Keratinocyte (primary cell): ENCODE measurements around the gene UPK3A.
"Not testable (repeated sequence)": the region's sequence is repeated elsewhere in the genome, so short reads cannot be mapped to it uniquely, and the experiment has no call there.

Experiments used
- EZH2 ChIP-seq: IDR thresholded peaks from one replicate; pipeline ENCODE4 v1.6.1; 2012; ENCODE audit warnings: inconsistent platforms, mild to moderate bottlenecking, low read length, moderate library complexity
- TF ChIP-seq, protein P1 (sequence below), 3 experiments: IDR thresholded peaks in 1 of 3; conservative IDR thresholded peaks in 1 of 3; optimal IDR thresholded peaks in 1 of 3; 2 replicates in 2 of 3; 3 replicates in 1 of 3; pipeline versions ENCODE3 to v1.5.1; 2011; ENCODE audit warnings: low read length in 3 of 3, mild to moderate bottlenecking in 3 of 3, moderate library complexity in 2 of 3, control low read depth in 1 of 3, inconsistent platforms in 1 of 3; ENCODE audit not compliant: insufficient read depth in 2 of 3; ENCODE audit errors: extremely low read depth in 1 of 3

- TF ChIP-seq, protein P1, sequence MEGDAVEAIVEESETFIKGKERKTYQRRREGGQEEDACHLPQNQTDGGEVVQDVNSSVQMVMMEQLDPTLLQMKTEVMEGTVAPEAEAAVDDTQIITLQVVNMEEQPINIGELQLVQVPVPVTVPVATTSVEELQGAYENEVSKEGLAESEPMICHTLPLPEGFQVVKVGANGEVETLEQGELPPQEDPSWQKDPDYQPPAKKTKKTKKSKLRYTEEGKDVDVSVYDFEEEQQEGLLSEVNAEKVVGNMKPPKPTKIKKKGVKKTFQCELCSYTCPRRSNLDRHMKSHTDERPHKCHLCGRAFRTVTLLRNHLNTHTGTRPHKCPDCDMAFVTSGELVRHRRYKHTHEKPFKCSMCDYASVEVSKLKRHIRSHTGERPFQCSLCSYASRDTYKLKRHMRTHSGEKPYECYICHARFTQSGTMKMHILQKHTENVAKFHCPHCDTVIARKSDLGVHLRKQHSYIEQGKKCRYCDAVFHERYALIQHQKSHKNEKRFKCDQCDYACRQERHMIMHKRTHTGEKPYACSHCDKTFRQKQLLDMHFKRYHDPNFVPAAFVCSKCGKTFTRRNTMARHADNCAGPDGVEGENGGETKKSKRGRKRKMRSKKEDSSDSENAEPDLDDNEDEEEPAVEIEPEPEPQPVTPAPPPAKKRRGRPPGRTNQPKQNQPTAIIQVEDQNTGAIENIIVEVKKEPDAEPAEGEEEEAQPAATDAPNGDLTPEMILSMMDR (optimal IDR thresholded peaks at IDR 0.05 in 1 of 3, IDR thresholded peaks at IDR 0.05 in 1 of 3, conservative IDR thresholded peaks at IDR 0.05 in 1 of 3; ENCODE audit: extremely low read depth in 1 of 3, insufficient read depth in 2 of 3, low read length in 3 of 3) = not testable (repeated sequence)
- not testable (repeated sequence) for TF ChIP-seq EZH2
These were observed 7.0 kb upstream of the UPK3A start for GRCh38 chr22:45277720-45278119.
